Stimulated activated CD4-positive, alpha-beta T cell treated with anti-CD3 and anti-CD28 coated beads, Interleukin-4, amount 100 ng/mL, for 1 hour (primary cell): ENCODE measurements around the gene MS4A1.
"Not testable (repeated sequence)": the region's sequence is repeated elsewhere in the genome, so short reads cannot be mapped to it uniquely, and the experiment has no call there.

ENCODE experiments used
- DNase-seq: peaks from one replicate; pipeline ENCODE4 v3.0.0-alpha.2; 2020

The MS4A1 gene

GRCh38 chr11:60504219-60504905, 48.7 kb downstream of the MS4A1 start:
- no peak for DNase-seq

GRCh38 chr11:60509609-60510008, 54.0 kb downstream of the MS4A1 start:
- not testable (repeated sequence) for DNase-seq

- not testable (repeated sequence) for DNase-seq
Measured at GRCh38 chr11:60510209-60510608, 54.6 kb downstream of the MS4A1 start.

GRCh38 chr11:60511393-60511792, 55.7 kb downstream of the MS4A1 start:
- no peak for DNase-seq

GRCh38 chr11:60512651-60513225, 57.1 kb downstream of the MS4A1 start:
- no peak for DNase-seq

- no peak for DNase-seq
Measured at GRCh38 chr11:60513496-60514460, 58.1 kb downstream of the MS4A1 start.

GRCh38 chr11:60515144-60515855, 59.7 kb downstream of the MS4A1 start, which contains the start of gene MS4A13:
TSS of gene MS4A13 (plus strand) at chr11:60515392. CDS start at chr11:60518084, 2,692 bp downstream.
- no peak for DNase-seq
